Fibroblast of lung (primary cell): ENCODE measurements around the gene BGN. TPM values are rescaled to one million over a fixed set of nuclear protein-coding genes. Genes with fewer than 3 reads are reported as not detected.

Source experiments
- DNase-seq, 2 donors: peaks; one replicate each; pipeline versions ENCODE4 v3.0.0 to v3.0.0-alpha.2; 2010; ENCODE audit warnings: low read depth in 2 of 2
- H2AFZ ChIP-seq: 2 replicates; pipeline ENCODE4 v1.5.1; 2012; ENCODE audit warnings: low read length, control low read depth, inconsistent platforms
- H3K27ac ChIP-seq: 2 replicates; pipeline ENCODE4 v1.5.1; 2011; ENCODE audit warnings: low read length, control low read depth; ENCODE audit not compliant: insufficient read depth
- H3K27me3 ChIP-seq: 2 replicates; pipeline ENCODE4 v1.5.1; 2011; ENCODE audit warnings: mild to moderate bottlenecking, low read length; ENCODE audit not compliant: control insufficient read depth, insufficient read depth
- H3K36me3 ChIP-seq: 2 replicates; pipeline ENCODE4 v1.5.1; 2011; ENCODE audit warnings: low read length; ENCODE audit not compliant: control insufficient read depth, insufficient read depth
- H3K4me1 ChIP-seq: 2 replicates; pipeline ENCODE4 v1.5.1; 2011; ENCODE audit warnings: low read length; ENCODE audit not compliant: control insufficient read depth, insufficient read depth; ENCODE audit errors: extremely low read depth
- H3K4me2 ChIP-seq: 2 replicates; pipeline ENCODE4 v1.5.1; 2011; ENCODE audit warnings: low read length, control low read depth; ENCODE audit not compliant: insufficient read depth; ENCODE audit errors: extremely low read depth
- H3K4me3 ChIP-seq, 4 experiments: fragments of 200-600 bp in 1 of 4; sonication (generic) in 1 of 4; replicated peaks in 1 of 4; 2 replicates each; pipeline ENCODE4 v1.5.1; 2011 to 2016; ENCODE audit warnings: low read length in 4 of 4, low read depth in 3 of 4, mild to moderate bottlenecking in 3 of 4, control low read depth in 2 of 4, inconsistent platforms in 1 of 4, mixed read lengths in 1 of 4; ENCODE audit not compliant: insufficient read depth in 1 of 4; ENCODE audit errors: control extremely low read depth in 1 of 4
- H3K79me2 ChIP-seq: 2 replicates; pipeline ENCODE4 v1.5.1; 2012; ENCODE audit warnings: mild to moderate bottlenecking, low read length, inconsistent platforms; ENCODE audit not compliant: control insufficient read depth, insufficient read depth
- H3K9ac ChIP-seq: 2 replicates; pipeline ENCODE4 v1.5.1; 2011; ENCODE audit warnings: mild to moderate bottlenecking, low read length, control low read depth; ENCODE audit not compliant: insufficient read depth
- H3K9me3 ChIP-seq: 2 replicates; pipeline ENCODE4 v1.5.1; 2012; ENCODE audit warnings: low read depth, low read length; ENCODE audit not compliant: control insufficient read depth, insufficient read depth
- H4K20me1 ChIP-seq: 2 replicates; pipeline ENCODE4 v1.5.1; 2011; ENCODE audit warnings: low read length; ENCODE audit not compliant: control insufficient read depth, insufficient read depth; ENCODE audit errors: extremely low read depth
- CTCF ChIP-seq, 2 donors: IDR thresholded peaks in 1 of 2; conservative IDR thresholded peaks in 1 of 2; 1 replicate in 1 of 2; 2 replicates in 1 of 2; pipeline ENCODE4 v1.5.1; 2011 to 2012; ENCODE audit warnings: low read length in 2 of 2, control low read depth in 1 of 2, inconsistent platforms in 1 of 2, low read depth in 1 of 2, mild to moderate bottlenecking in 1 of 2
- EZH2 ChIP-seq: IDR thresholded peaks from 2 replicates; pipeline ENCODE4 v1.5.1; 2012; ENCODE audit warnings: low read length, control low read depth, mild to moderate bottlenecking; ENCODE audit errors: missing control alignments
- polyA plus RNA-seq, 2 donors: library from polyadenylated mRNA; depleted of rRNA in 1 of 2; stranded (reverse) in 1 of 2; unstranded in 1 of 2; fragments of >200 nt; gene quantifications; 2 replicates each; pipeline ENCODE4 v1.2.1, GENCODE V29; 2011 to 2012; ENCODE audit warnings: missing spikeins in 1 of 2
- total RNA-seq: library from RNA; depleted of rRNA; stranded (reverse); fragments of >200 nt; gene quantifications from 2 replicates; pipeline ENCODE4 v1.2.1, GENCODE V29; 2014

Gene BGN
- total and polyA plus RNA-seq, 2 donors (not counting 1 experiment from before 2014, with no cell fraction given), result 10.1 to 61.7 TPM

DNA sequence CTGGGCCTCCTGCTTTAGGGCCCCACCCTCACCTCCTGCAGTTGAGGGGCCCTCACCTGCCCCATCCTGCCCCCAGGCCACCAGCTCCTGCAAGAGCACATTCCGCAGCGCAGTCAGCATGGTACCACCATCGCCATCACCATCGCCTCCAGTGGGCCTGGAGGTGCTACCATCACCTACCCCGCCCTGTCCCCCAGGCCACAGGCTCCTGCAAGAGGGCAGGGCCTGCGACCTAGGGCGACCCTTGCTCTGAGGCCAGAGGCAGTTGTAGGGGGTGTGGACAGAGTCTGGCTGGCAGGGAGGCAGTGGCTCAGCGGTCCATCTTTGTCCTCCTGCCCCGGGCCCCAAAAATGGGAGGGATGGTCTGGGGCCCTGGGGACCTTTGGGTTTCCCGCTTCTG is 20.5 kb upstream of the BGN start:
- no peak for DNase-seq
- Histone ChIP-seq H3K4me3 (no peak overlapping the region), H3K9ac (no peak overlapping the region), H3K9me3 (no peaks in the 10 kb centered on the region), H3K4me1 (peaks cover 19% of the 10 kb centered on the region), H3K27ac (no peak overlapping the region), H3K27me3 (no peaks in the 10 kb centered on the region), H3K79me2 (no peaks in the 10 kb centered on the region), H4K20me1 (no peaks in the 10 kb centered on the region), H3K36me3 (no peaks in the 10 kb centered on the region), H2AFZ (no peak overlapping the region), H3K4me2 (no peak overlapping the region)
- TF ChIP-seq CTCF (conservative IDR thresholded peaks at IDR 0.05 in 1 of 2, IDR thresholded peaks at IDR 0.05 in 1 of 2; ENCODE audit: low read depth in 1 of 2, low read length in 2 of 2) (no peak), EZH2 (no peak)

DNA sequence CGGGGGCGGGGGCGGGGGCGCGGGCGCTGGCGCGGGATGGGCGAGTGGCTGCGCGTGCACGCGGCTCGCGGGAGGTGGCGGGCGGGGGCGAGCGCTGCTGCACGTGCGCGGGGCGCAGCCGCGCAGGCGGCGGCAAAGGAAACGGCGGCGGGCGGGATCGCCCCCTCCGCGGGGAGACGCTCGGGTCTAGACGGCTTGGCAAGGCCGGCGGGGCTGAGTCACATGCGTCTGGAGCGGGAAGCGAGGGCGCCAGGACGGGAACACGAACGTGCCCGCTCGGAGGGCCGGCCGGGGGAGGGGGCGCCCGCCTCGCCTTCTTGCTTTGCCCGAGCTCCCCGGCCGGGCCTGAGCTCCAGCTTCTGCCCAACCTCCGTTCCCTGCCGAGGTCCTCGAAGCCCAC is 20.1 kb upstream of the BGN start:
- Histone ChIP-seq H3K4me2 (no peak overlapping the region), H3K4me3 (peak overlapping the region in 1 of 4 experiments; percentile 14), H3K4me1 (peaks cover 19% of the 10 kb centered on the region), H3K27me3 (no peaks in the 10 kb centered on the region), H2AFZ (no peak overlapping the region), H4K20me1 (no peaks in the 10 kb centered on the region), H3K9ac (no peak overlapping the region), H3K36me3 (no peaks in the 10 kb centered on the region), H3K79me2 (no peaks in the 10 kb centered on the region), H3K9me3 (no peaks in the 10 kb centered on the region), H3K27ac (no peak overlapping the region)
- DNase-seq, result peak; percentile 41 to 70
- TF ChIP-seq EZH2 (no peak), CTCF (conservative IDR thresholded peaks at IDR 0.05 in 1 of 2, IDR thresholded peaks at IDR 0.05 in 1 of 2; ENCODE audit: low read depth in 1 of 2, low read length in 2 of 2) (no peak)

DNA sequence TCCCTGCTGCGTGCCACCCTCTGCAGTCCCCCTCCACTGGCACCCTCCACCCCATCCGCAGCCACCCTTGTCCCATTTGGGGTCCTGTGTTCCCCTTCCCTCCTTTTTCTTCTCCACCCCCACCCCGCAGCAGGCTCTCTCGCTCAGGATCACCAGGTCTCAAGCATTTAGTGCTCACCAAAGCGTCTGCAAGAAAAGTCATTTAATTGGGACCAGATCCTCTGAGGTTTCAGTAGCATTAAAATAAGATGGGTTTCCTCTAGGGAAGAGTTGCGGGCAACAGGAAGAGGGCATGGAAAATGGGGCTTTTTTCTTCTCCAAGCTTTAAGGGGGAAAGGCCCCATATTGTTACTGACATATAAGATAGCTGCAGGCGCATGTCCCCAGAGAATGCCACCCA is 19.5 kb upstream of the BGN start:
- H3K36me3 ChIP-seq, result no peaks in the 10 kb centered on the region
- no peaks in the 10 kb centered on the region for H4K20me1 ChIP-seq
- no peak overlapping the region for H3K27ac ChIP-seq
- no peaks in the 10 kb centered on the region for H3K9me3 ChIP-seq
- no peaks in the 10 kb centered on the region for H3K79me2 ChIP-seq
- H3K4me3 ChIP-seq, result peak overlapping the region in 1 of 4 experiments; percentile 14
- H3K4me2 ChIP-seq, result no peak overlapping the region
- H3K4me1 ChIP-seq, result peaks cover 19% of the 10 kb centered on the region
- no peak overlapping the region for H3K9ac ChIP-seq
- no peaks in the 10 kb centered on the region for H3K27me3 ChIP-seq
- TF ChIP-seq CTCF (conservative IDR thresholded peaks at IDR 0.05 in 1 of 2, IDR thresholded peaks at IDR 0.05 in 1 of 2; ENCODE audit: low read depth in 1 of 2, low read length in 2 of 2) (no peak), EZH2 (no peak)
- H2AFZ ChIP-seq, result no peak overlapping the region
- DNase-seq, result no peak
